HUES48 (cell line): ENCODE data around the gene ITPK1.

ENCODE experiments used
- H3K27ac ChIP-seq: one replicate; pipeline ENCODE4 v1.7.0; 2013; ENCODE audit warnings: low read depth, low read length, inconsistent platforms
- H3K27me3 ChIP-seq: 2 replicates; pipeline ENCODE4 v1.6.1; 2013; ENCODE audit warnings: mild to moderate bottlenecking, low read length; ENCODE audit not compliant: control insufficient read depth, insufficient read depth
- H3K36me3 ChIP-seq: 2 replicates; pipeline ENCODE4 v1.6.1; 2013; ENCODE audit warnings: low read length; ENCODE audit not compliant: control insufficient read depth, insufficient read depth
- H3K4me1 ChIP-seq: 2 replicates; pipeline ENCODE4 v1.6.1; 2013; ENCODE audit warnings: mild to moderate bottlenecking, low read length; ENCODE audit not compliant: control insufficient read depth, insufficient read depth
- H3K4me3 ChIP-seq: 2 replicates; pipeline ENCODE4 v1.5.1; 2013; ENCODE audit warnings: mild to moderate bottlenecking, low read depth, low read length
- H3K9ac ChIP-seq: 2 replicates; pipeline ENCODE4 v1.6.1; 2013; ENCODE audit warnings: mild to moderate bottlenecking, low read depth, low read length, moderate library complexity
- H3K9me3 ChIP-seq: 2 replicates; pipeline ENCODE4 v1.6.1; 2013; ENCODE audit warnings: low read length; ENCODE audit not compliant: control insufficient read depth, insufficient read depth

ITPK1 gene

DNA sequence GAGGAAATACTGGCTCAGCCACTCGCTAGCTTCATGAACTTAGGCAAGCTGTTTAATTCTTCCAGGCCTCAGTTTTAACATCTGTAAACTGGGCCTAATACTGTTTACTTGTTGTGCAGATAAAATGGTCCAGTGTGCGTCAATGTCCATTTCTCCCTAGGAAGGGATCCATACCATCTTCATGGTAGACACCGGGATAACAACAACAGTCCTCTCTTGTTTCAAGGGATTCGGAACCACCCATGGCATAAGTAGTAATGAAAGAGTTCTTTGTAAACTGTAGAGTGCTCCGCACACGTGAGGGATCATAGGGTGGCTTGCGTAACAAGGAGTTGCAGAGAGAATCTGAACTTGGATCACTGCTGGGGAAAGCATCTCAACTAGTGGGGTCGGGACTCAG is 210.1 kb downstream of the ITPK1 start:
- H3K27ac ChIP-seq, result no peak overlapping the region

GRCh38 chr14:92903359-92903758 is 212.4 kb downstream of the ITPK1 start:
- Histone ChIP-seq H3K27me3 (peaks cover 7% of the 10 kb centered on the region; the same call in 1 of the 2 replicates), H3K36me3 (no peaks in the 10 kb centered on the region), H3K4me3 (no peak overlapping the region), H3K9ac (no peak overlapping the region), H3K27ac (no peak overlapping the region), H3K9me3 (no peaks in the 10 kb centered on the region), H3K4me1 (no peaks in the 10 kb centered on the region)

More for the DNA sequence above, 210.1 kb downstream of the ITPK1 start:
- Histone ChIP-seq H3K9me3 (no peaks in the 10 kb centered on the region), H3K27me3 (peaks cover 7% of the 10 kb centered on the region; the same call in 1 of the 2 replicates), H3K4me3 (no peak overlapping the region), H3K4me1 (no peaks in the 10 kb centered on the region), H3K36me3 (no peaks in the 10 kb centered on the region), H3K9ac (no peak overlapping the region)

- H3K27ac ChIP-seq, result no peak overlapping the region
- H3K9ac ChIP-seq, result no peak overlapping the region
- H3K36me3 ChIP-seq, result no peaks in the 10 kb centered on the region
- no peaks in the 10 kb centered on the region for H3K4me1 ChIP-seq
- H3K27me3 ChIP-seq, result peaks cover 7% of the 10 kb centered on the region; the same call in 1 of the 2 replicates
- H3K4me3 ChIP-seq, result no peak overlapping the region
- no peaks in the 10 kb centered on the region for H3K9me3 ChIP-seq
These were observed 213.0 kb downstream of the ITPK1 start for GRCh38 chr14:92902726-92903125.

DNA sequence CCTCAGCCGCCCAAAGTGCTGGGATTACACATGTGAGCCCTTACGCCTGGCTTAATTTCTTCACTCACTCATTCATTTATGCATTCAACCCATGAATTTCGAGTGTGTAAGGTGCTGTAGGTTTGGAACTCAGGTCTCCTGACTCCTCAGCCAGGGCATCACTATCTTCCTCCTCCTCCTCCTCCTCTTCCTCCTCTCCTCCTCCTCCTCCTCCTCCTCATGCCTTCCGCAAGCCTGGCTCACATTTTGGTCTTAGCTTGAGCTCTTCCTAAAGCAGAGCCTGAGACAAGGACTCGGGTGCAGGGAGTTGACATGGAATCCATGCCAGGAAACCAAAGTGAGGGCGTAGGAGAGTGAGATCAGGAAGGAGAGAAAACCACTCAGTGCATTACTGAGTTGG is 213.5 kb downstream of the ITPK1 start:
- H3K9ac ChIP-seq, result no peak overlapping the region
- H3K4me1 ChIP-seq, result no peaks in the 10 kb centered on the region
- H3K27me3 ChIP-seq, result peaks cover 7% of the 10 kb centered on the region; the same call in 1 of the 2 replicates
- no peaks in the 10 kb centered on the region for H3K36me3 ChIP-seq
- H3K4me3 ChIP-seq, result no peak overlapping the region
- H3K9me3 ChIP-seq, result no peaks in the 10 kb centered on the region
- H3K27ac ChIP-seq, result no peak overlapping the region

DNA sequence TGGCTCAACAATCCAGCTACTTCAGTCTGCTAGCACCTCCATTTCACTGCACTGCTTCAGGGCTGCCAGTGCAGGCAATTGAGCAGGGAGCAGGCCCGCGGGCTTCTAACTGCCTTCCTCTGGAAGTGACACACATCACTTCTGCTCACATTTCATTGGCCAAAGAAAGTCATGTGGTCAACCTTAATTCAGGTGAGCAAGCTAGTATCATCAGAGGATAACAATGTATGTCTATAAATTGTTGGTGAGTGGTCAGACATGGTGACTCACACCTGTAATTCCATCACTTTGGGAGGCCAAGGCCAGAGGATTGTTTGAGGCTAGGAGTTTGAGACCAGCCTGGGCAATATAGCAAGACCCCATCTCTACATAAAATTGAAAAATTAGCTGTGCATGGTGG is 215.1 kb downstream of the ITPK1 start:
- no peak overlapping the region for H3K9ac ChIP-seq
- H3K27me3 ChIP-seq, result peaks cover 7% of the 10 kb centered on the region; the same call in 1 of the 2 replicates
- no peaks in the 10 kb centered on the region for H3K4me1 ChIP-seq
- H3K27ac ChIP-seq, result no peak overlapping the region
- no peak overlapping the region for H3K4me3 ChIP-seq
- no peaks in the 10 kb centered on the region for H3K9me3 ChIP-seq
- H3K36me3 ChIP-seq, result no peaks in the 10 kb centered on the region

DNA sequence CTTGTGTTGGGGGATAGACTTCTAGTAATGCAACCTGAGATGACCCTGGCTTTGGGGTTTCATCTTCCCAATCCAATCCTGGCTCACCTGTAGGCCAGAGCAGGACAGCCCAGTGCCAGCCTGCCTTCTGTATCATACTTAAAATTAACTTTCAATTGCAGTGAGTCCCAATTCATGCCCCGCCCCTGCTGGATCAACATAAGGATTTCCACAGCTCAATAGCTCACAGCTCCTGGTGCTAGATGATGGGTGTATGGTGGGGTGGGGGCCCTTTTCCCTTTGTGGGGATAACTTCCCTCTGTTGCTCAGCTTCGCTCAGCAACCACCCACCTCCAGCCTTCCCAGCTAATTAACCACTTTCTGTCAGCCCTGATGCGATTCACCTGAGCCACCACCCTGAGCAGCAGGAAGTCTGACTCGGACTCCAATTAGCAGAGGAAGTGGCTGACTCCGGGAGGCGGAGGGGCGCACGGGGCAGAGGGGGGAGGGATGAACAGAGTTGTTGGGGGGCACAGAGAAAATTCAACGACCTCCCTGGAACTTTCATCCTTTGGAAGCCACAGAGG is 217.1 kb downstream of the ITPK1 start:
- Histone ChIP-seq H3K4me1 (no peaks in the 10 kb centered on the region), H3K27ac (no peak overlapping the region), H3K36me3 (no peaks in the 10 kb centered on the region), H3K4me3 (no peak overlapping the region), H3K9me3 (no peaks in the 10 kb centered on the region), H3K27me3 (peaks cover 7% of the 10 kb centered on the region; the same call in 1 of the 2 replicates), H3K9ac (no peak overlapping the region)

- no peak overlapping the region for H3K27ac ChIP-seq
- peaks cover 1% of the 10 kb centered on the region; the same call in 1 of the 2 replicates for H3K9me3 ChIP-seq
- peaks cover 7% of the 10 kb centered on the region; the same call in 1 of the 2 replicates for H3K27me3 ChIP-seq
- no peak overlapping the region for H3K9ac ChIP-seq
- no peaks in the 10 kb centered on the region for H3K36me3 ChIP-seq
- H3K4me3 ChIP-seq, result no peak overlapping the region
- H3K4me1 ChIP-seq, result no peaks in the 10 kb centered on the region
These were observed 217.7 kb downstream of the ITPK1 start for GRCh38 chr14:92897922-92898565.

DNA sequence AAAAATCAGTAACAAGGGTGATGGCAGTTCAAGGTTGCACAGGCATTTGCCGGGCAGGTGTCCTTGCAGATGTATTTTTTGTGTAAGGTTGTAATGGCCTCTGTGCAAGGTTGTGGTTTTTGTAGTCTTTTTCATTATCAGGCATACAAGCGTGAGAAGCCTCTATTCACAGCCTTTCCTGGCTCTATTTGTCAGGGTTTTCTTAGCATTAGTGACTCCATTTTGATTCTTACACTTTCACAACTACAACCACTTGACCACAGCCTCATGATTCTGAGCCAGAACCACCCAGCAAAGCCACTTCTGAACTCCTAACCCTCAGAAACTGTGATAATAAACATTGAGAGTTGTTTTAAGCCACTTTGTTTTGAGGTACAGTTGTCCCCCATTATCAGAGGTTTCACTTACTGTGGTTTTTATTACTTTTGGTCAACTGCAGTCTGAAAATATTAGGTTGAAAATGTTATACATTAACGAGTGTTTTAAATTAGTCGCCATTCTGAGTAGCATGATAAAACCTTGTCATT is 220.3 kb downstream of the ITPK1 start:
- Histone ChIP-seq H3K36me3 (no peaks in the 10 kb centered on the region), H3K4me3 (no peak overlapping the region), H3K9me3 (peaks cover 3% of the 10 kb centered on the region; the same call in 1 of the 2 replicates), H3K27me3 (no peaks in the 10 kb centered on the region), H3K27ac (no peak overlapping the region), H3K4me1 (no peaks in the 10 kb centered on the region), H3K9ac (no peak overlapping the region)

DNA sequence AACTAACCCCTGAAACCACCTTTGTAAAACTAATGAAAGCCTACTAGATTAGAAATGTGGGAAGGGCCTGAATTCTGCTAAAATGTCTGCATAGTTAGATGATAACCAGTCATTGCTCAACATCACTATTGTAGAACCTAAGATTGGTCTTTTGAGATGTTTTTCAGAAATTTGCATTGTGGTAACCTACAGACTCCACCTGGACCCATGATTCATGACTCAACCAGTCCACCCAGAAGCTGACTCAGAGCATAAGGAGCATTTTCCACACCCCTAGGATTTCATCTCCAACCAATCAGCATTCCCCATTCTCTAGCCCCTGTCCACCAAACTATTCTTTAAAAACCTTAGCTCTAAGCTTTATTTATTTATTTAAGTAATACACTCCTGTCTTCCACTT is 223.1 kb downstream of the ITPK1 start:
- Histone ChIP-seq H3K27me3 (no peaks in the 10 kb centered on the region), H3K4me1 (no peaks in the 10 kb centered on the region), H3K9me3 (peaks cover 3% of the 10 kb centered on the region; the same call in 1 of the 2 replicates), H3K4me3 (no peak overlapping the region), H3K27ac (no peak overlapping the region), H3K36me3 (no peaks in the 10 kb centered on the region), H3K9ac (no peak overlapping the region)

DNA sequence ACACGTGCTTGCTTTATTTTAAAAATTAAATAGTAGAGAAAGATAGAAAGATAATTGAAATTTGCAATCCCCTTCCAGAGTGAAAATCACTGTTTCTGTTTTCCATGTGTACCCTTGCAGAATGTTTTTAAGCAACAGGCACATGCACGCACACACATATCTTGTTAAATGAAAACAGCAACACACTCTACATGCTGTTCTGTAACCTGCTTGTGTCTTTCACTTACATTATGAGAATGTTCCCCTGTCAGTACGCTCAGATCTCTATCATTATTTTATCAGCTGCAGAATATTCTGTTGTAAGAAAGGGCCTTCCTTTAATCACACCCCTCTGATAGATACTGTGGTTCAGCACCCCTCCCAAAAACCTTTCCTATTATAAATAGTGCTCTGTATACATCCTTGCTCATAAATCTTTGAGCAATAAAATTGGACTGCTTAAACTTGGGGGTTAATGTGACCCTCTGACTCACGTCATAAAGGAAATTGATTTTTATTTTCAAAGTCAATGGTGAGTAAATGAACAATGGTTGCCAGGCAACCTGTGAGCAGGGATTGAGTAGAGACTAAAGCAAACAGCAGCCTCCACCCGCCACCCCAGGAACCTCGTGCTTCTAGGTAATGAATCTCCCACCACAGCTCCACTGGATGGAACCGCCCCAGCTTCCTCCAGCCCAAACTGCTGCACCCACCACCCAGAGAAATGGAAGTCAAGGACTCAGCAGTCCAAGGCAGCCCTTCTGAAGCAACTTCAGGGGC is 224.7 kb downstream of the ITPK1 start:
- peaks cover 3% of the 10 kb centered on the region; the same call in 1 of the 2 replicates for H3K9me3 ChIP-seq
- no peaks in the 10 kb centered on the region for H3K36me3 ChIP-seq
- H3K4me1 ChIP-seq, result no peaks in the 10 kb centered on the region
- H3K4me3 ChIP-seq, result no peak overlapping the region
- H3K27me3 ChIP-seq, result no peaks in the 10 kb centered on the region
- H3K27ac ChIP-seq, result no peak overlapping the region
- no peak overlapping the region for H3K9ac ChIP-seq

DNA sequence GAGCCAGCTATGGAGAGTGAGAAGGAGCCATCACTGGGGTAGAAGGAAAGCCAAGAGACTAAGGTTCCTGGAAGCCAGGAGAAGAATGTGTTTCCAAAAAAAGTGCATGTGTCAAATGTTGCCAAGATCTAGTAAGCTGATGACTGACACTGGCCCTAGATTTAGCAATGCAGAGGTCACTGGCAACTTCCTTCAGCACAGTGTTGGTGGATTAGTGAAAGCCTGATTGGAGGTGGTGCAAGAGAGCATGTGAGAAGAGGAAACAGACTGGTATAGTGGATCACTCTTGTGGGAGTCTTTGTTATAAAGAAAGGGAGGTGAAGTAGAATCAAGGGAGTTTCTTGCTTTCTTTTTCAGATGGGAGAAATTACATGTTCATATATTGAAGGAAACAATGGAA is 226.8 kb downstream of the ITPK1 start:
- H3K4me1 ChIP-seq, result no peaks in the 10 kb centered on the region
- H3K36me3 ChIP-seq, result no peaks in the 10 kb centered on the region
- peaks cover 3% of the 10 kb centered on the region; the same call in 1 of the 2 replicates for H3K9me3 ChIP-seq
- no peak overlapping the region for H3K4me3 ChIP-seq
- no peak overlapping the region for H3K27ac ChIP-seq
- no peak overlapping the region for H3K9ac ChIP-seq
- no peaks in the 10 kb centered on the region for H3K27me3 ChIP-seq
